ENCODE measurements around the gene MITD1. TPM values are rescaled to one million over a fixed set of nuclear protein-coding genes. Genes with fewer than 3 reads are reported as not detected.

MITD1 gene
- total RNA-seq, 1 experiment from 2014 or later, result 29.3 TPM

DNA sequence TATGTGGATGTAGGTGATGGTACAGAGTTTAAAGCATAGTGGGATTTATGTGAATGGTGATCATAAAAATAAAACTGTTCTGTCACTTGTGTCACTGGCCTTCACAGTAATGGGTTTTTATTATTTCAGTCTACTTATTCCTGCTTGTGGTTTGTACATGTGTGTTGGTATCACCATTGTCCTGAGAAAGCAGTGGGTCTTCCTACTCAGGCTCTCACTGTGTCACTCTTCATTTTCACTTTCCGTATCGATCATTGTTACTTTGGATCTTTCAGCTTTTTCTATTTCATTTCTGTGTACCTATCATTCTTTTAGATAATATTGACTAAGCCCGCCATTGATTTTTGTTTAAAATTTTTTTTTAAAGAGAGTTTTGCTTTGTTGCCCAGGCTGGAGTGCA, 7.5 kb upstream of the MITD1 start:
- ChIA-PET POLR2A (no interaction called here), CTCF (no interaction called here)
- Mint-ChIP-seq H3K4me1 (ENCODE audit: low read depth, unreplicated experiment) (no peaks in the 10 kb centered on the region), H3K36me3 (ENCODE audit: insufficient read depth, unreplicated experiment) (peaks cover 30% of the 10 kb centered on the region), H3K9me3 (ENCODE audit: unreplicated experiment) (no peaks in the 10 kb centered on the region), H3K27ac (ENCODE audit: unreplicated experiment) (no peak overlapping the region), H3K4me3 (ENCODE audit: unreplicated experiment) (no peak overlapping the region), H3K27me3 (ENCODE audit: insufficient read depth, unreplicated experiment) (no peaks in the 10 kb centered on the region)
- TF ChIP-seq, protein P1, sequence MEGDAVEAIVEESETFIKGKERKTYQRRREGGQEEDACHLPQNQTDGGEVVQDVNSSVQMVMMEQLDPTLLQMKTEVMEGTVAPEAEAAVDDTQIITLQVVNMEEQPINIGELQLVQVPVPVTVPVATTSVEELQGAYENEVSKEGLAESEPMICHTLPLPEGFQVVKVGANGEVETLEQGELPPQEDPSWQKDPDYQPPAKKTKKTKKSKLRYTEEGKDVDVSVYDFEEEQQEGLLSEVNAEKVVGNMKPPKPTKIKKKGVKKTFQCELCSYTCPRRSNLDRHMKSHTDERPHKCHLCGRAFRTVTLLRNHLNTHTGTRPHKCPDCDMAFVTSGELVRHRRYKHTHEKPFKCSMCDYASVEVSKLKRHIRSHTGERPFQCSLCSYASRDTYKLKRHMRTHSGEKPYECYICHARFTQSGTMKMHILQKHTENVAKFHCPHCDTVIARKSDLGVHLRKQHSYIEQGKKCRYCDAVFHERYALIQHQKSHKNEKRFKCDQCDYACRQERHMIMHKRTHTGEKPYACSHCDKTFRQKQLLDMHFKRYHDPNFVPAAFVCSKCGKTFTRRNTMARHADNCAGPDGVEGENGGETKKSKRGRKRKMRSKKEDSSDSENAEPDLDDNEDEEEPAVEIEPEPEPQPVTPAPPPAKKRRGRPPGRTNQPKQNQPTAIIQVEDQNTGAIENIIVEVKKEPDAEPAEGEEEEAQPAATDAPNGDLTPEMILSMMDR (IDR thresholded peaks at IDR 0.05; ENCODE audit: insufficient read depth in 1 of 2, low read depth in 1 of 2, low read length in 1 of 2, severe bottlenecking in 1 of 2, unreplicated experiment in 1 of 2), result no peak
- no TSS peak for BruUV-seq (replicated peaks)
- intact Hi-C loops (cut with micrococcal nuclease; ENCODE audit: unreplicated experiment), result no loop called here
- no peaks in the 10 kb centered on the region for H3K36me3 ChIP-seq (ENCODE audit: control insufficient read depth, insufficient read depth, low read length)
- no peak for DNase-seq
- no peaks in the 10 kb centered on the region for H3K9me3 ChIP-seq
- H3K4me3 ChIP-seq (ENCODE audit: low read depth, low read length), result no peak overlapping the region
- H3K27me3 ChIP-seq (replicated peaks; ENCODE audit: control insufficient read depth, insufficient read depth, low read length), result no peaks in the 10 kb centered on the region
- peaks cover 4% of the 10 kb centered on the region for H3K4me1 ChIP-seq

DNA sequence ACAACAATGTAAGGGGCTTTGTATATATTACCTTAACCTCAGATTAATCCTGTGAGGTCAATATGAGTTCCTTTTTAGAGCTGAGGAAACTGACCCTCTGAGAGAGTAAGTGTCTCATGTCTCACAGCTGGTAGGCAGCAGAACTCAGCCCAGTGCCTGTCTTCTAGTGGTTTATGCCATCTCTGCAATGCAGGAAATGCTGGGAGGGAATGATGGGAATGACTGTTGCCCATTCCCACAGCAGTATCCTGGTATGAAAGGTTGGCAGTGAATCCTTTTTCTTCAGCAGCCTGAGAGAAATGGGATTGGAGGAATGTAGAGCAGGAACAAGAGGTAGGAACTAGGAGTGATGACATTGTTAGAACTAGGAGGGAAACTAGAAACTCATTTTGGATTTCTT, 6.2 kb upstream of the MITD1 start:
- H3K36me3 ChIP-seq (ENCODE audit: control insufficient read depth, insufficient read depth, low read length), result no peaks in the 10 kb centered on the region
- H3K27me3 ChIP-seq (replicated peaks; ENCODE audit: control insufficient read depth, insufficient read depth, low read length), result no peaks in the 10 kb centered on the region
- H3K4me1 Mint-ChIP-seq (ENCODE audit: low read depth, unreplicated experiment), result peaks cover 9% of the 10 kb centered on the region

DNA sequence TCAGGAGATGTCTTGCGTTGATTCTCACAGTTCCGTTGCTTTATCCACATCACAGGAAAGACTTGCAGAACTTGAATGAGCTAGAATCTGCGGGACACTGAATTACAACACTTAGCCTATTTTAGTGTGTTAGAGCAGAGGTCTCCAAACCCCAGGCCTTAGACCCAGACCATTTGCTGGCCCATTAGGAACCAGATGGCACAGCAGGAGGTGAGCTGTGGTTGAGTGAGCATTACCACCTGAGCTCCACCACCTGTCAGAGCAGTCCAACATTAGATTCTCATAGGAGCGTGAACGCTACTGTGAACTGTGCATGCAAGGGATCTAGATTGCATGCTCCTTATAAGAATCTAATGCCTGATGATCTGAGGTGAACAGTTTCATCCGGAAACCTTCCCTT, 4.0 kb upstream of the MITD1 start:
- H3K36me3 Mint-ChIP-seq (ENCODE audit: insufficient read depth, unreplicated experiment), result peaks cover 34% of the 10 kb centered on the region
- H3K27me3 Mint-ChIP-seq (ENCODE audit: insufficient read depth, unreplicated experiment), result no peaks in the 10 kb centered on the region
- H3K4me3 Mint-ChIP-seq (ENCODE audit: unreplicated experiment), result no peak overlapping the region
- Histone ChIP-seq H3K36me3 (ENCODE audit: control insufficient read depth, insufficient read depth, low read length) (no peaks in the 10 kb centered on the region), H3K9me3 (no peaks in the 10 kb centered on the region), H3K27me3 (replicated peaks; ENCODE audit: control insufficient read depth, insufficient read depth, low read length) (no peaks in the 10 kb centered on the region), H3K4me3 (ENCODE audit: low read depth, low read length) (no peak overlapping the region), H3K4me1 (peaks cover 17% of the 10 kb centered on the region)
- no peak overlapping the region for H3K27ac Mint-ChIP-seq (ENCODE audit: unreplicated experiment)
- DNase-seq, result no peak
- ChIA-PET CTCF (no interaction called here), POLR2A (interaction anchor here (1.3 kb wide), 1 partner anchor 152 kb away, joined by 5 read pairs; the partner anchor contains the start of genes EIF5B and TXNDC9)
- TF ChIP-seq, protein P1 (IDR thresholded peaks at IDR 0.05; ENCODE audit: insufficient read depth in 1 of 2, low read depth in 1 of 2, low read length in 1 of 2, severe bottlenecking in 1 of 2, unreplicated experiment in 1 of 2), result no peak
- no TSS peak for BruUV-seq (replicated peaks)
- H3K9me3 Mint-ChIP-seq (ENCODE audit: unreplicated experiment), result no peaks in the 10 kb centered on the region
- peaks cover 9% of the 10 kb centered on the region for H3K4me1 Mint-ChIP-seq (ENCODE audit: low read depth, unreplicated experiment)
- intact Hi-C loops (cut with micrococcal nuclease; ENCODE audit: unreplicated experiment), result no loop called here

More for the DNA sequence above, 6.2 kb upstream of the MITD1 start:
- H3K4me1 ChIP-seq, result peaks cover 12% of the 10 kb centered on the region
- no peaks in the 10 kb centered on the region for H3K27me3 Mint-ChIP-seq (ENCODE audit: insufficient read depth, unreplicated experiment)
- no peak for DNase-seq
- H3K9me3 ChIP-seq, result no peaks in the 10 kb centered on the region
- H3K36me3 Mint-ChIP-seq (ENCODE audit: insufficient read depth, unreplicated experiment), result peaks cover 32% of the 10 kb centered on the region
- no peaks in the 10 kb centered on the region for H3K9me3 Mint-ChIP-seq (ENCODE audit: unreplicated experiment)
- no peak overlapping the region for H3K4me3 ChIP-seq (ENCODE audit: low read depth, low read length)
- ChIA-PET CTCF (no interaction called here), POLR2A (no interaction called here)
- H3K4me3 Mint-ChIP-seq (ENCODE audit: unreplicated experiment), result no peak overlapping the region
- no TSS peak for BruUV-seq (replicated peaks)
- TF ChIP-seq, protein P1 (IDR thresholded peaks at IDR 0.05; ENCODE audit: insufficient read depth in 1 of 2, low read depth in 1 of 2, low read length in 1 of 2, severe bottlenecking in 1 of 2, unreplicated experiment in 1 of 2), result no peak
- intact Hi-C loops (cut with micrococcal nuclease; ENCODE audit: unreplicated experiment), result no loop called here
- no peak overlapping the region for H3K27ac Mint-ChIP-seq (ENCODE audit: unreplicated experiment)
